GM12878 (cell line): Measurements from ENCODE around the gene GORASP1. TPM values are rescaled to one million over a fixed set of nuclear protein-coding genes. Genes with fewer than 3 reads are reported as not detected.

Experiments
- ATAC-seq: fragments of 200-7000 bp; cut with Tn5 transposase; 3 replicates; pipeline ENCODE4 v1.9.1; 2020; ENCODE audit warnings: mild to moderate bottlenecking, moderate library complexity
- BruUV-seq: library from RNA; stranded (reverse); fragments of 400-500 nt; replicated peaks from 2 replicates; lab custom pipeline; 2021; lab: Mats Ljungman, UMichigan
- CTCF ChIA-PET: fragments of 300-600 bp; sonication (Branson Sonifier 250); formaldehyde crosslinking; extraction: SDS; loops from one replicate; lab custom pipeline; 2021; ENCODE audit warnings: inconsistent platforms; lab: Yijun Ruan, JAX
- POLR2A ChIA-PET: fragments of 350-600 bp; formaldehyde crosslinking; extraction: SDS; loops from one replicate; lab custom pipeline; 2021; ENCODE audit warnings: inconsistent platforms; lab: Charles Lee
- RAD21 ChIA-PET: fragments of 300-600 bp; sonication (Branson Sonifier 250); formaldehyde crosslinking; loops from one replicate; lab custom pipeline; 2023; ENCODE audit warnings: antibody characterized with exemption; ENCODE audit not compliant: unreplicated experiment; lab: Charles Lee
- SMC1A ChIA-PET: fragments of 300-600 bp; sonication (Branson Sonifier 250); formaldehyde crosslinking; loops from one replicate; lab custom pipeline; 2023; ENCODE audit not compliant: unreplicated experiment, uncharacterized antibody; lab: Charles Lee
- DNase-seq: peaks from one replicate; pipeline ENCODE4 v3.0.0-alpha.2; 2011; ENCODE audit warnings: low read depth, low spot score
- FAIRE-seq: peaks from 3 replicates; lab custom pipeline; 2011; peaks lifted over from hg19 to GRCh38; lab: Jason Lieb, UNC
- H2AFZ ChIP-seq: 2 replicates; pipeline ENCODE4 v1.6.0; 2011; ENCODE audit warnings: low read depth, low read length, control low read depth; ENCODE audit not compliant: control insufficient read depth
- H3K27ac ChIP-seq: 2 replicates; pipeline ENCODE4 v1.5.1; 2011; ENCODE audit warnings: control low read depth; ENCODE audit not compliant: control insufficient read depth, insufficient read depth
- H3K27me3 ChIP-seq, 2 experiments: replicated peaks in 1 of 2; 2 replicates each; pipeline versions ENCODE4 v1.6.0 to v1.6.1; 2011; ENCODE audit warnings: low read length in 1 of 2; ENCODE audit not compliant: control insufficient read depth in 2 of 2, insufficient read depth in 2 of 2
- H3K36me3 ChIP-seq, 2 experiments: 2 replicates each; pipeline ENCODE4 v1.5.1; 2011; ENCODE audit warnings: low read length in 1 of 2; ENCODE audit not compliant: control insufficient read depth in 2 of 2, insufficient read depth in 2 of 2
- H3K4me1 ChIP-seq: 2 replicates; pipeline ENCODE4 v1.6.1; 2011; ENCODE audit warnings: mild to moderate bottlenecking, low read length, moderate library complexity, mixed read lengths; ENCODE audit not compliant: control insufficient read depth, insufficient read depth
- H3K4me2 ChIP-seq: 2 replicates; pipeline ENCODE4 v1.6.0; 2011; ENCODE audit warnings: control low read depth; ENCODE audit not compliant: control insufficient read depth, insufficient read depth
- H3K4me3 ChIP-seq: fragments of 200-600 bp; sonication (generic); 2 replicates; pipeline ENCODE4 v1.5.1; 2016
- H3K79me2 ChIP-seq: 2 replicates; pipeline ENCODE4 v1.6.0; 2011; ENCODE audit warnings: low read length; ENCODE audit not compliant: control insufficient read depth, insufficient read depth
- H3K9ac ChIP-seq: 2 replicates; pipeline ENCODE4 v1.8.0; 2011; ENCODE audit warnings: low read length, control low read depth, mixed read lengths; ENCODE audit not compliant: control insufficient read depth, insufficient read depth
- H3K9me3 ChIP-seq: replicated peaks from 3 replicates; pipeline ENCODE4 v1.5.1; 2011; ENCODE audit warnings: mild to moderate bottlenecking, low read length; ENCODE audit not compliant: control insufficient read depth, insufficient read depth
- H4K20me1 ChIP-seq: 2 replicates; pipeline ENCODE4 v1.6.0; 2011; ENCODE audit not compliant: control insufficient read depth, insufficient read depth
- CBX3 ChIP-seq: fragments of 200-600 bp; sonication (generic); IDR thresholded peaks from 2 replicates; pipeline ENCODE4 v1.6.1; 2016; ENCODE audit warnings: low read depth, borderline replicate concordance
- CEBPB ChIP-seq, 2 experiments: fragments of 150-350 bp in 1 of 2; IDR thresholded peaks; 2 replicates each; pipeline ENCODE4 v1.6.1; 2012 to 2014; ENCODE audit warnings: low read depth in 2 of 2, low read length in 2 of 2, borderline replicate concordance in 1 of 2, inconsistent platforms in 1 of 2
- GATAD2B ChIP-seq: fragments of 450-650 bp; conservative IDR thresholded peaks from 2 replicates; pipeline ENCODE4 v1.6.1; 2017; ENCODE audit warnings: low read depth, mild to moderate bottlenecking, moderate library complexity
- HDAC2 ChIP-seq: fragments of 200-600 bp; sonication (generic); IDR thresholded peaks from 2 replicates; pipeline ENCODE4 v1.6.1; 2017
- NFXL1 ChIP-seq: fragments of 450-650 bp; IDR thresholded peaks from 2 replicates; pipeline ENCODE4 v1.6.1; 2017; ENCODE audit warnings: antibody characterized with exemption, mild to moderate bottlenecking, borderline replicate concordance
- RFX5 ChIP-seq: IDR thresholded peaks from 2 replicates; pipeline ENCODE4 v1.6.1; 2011; ENCODE audit warnings: low read depth, low read length, improper control_type of control experiment
- SMAD5 ChIP-seq: IDR thresholded peaks from 2 replicates; pipeline ENCODE4 v1.6.1; 2016; ENCODE audit warnings: antibody characterized with exemption, low read depth
- SP1 ChIP-seq: IDR thresholded peaks from one replicate; pipeline ENCODE4 v1.6.1; 2011; ENCODE audit warnings: low read depth, low read length
- SUZ12 ChIP-seq: fragments of 200-600 bp; sonication (generic); IDR thresholded peaks from one replicate; pipeline ENCODE4 v1.6.1; 2018; ENCODE audit warnings: antibody characterized with exemption, mild to moderate bottlenecking; ENCODE audit not compliant: unreplicated experiment
- ZNF217 ChIP-seq: fragments of 450-650 bp; IDR thresholded peaks from 2 replicates; pipeline ENCODE4 v1.6.1; 2017; ENCODE audit warnings: antibody characterized with exemption, mild to moderate bottlenecking
- WGBS: methylation state at CpG from one replicate; pipeline ENCODE4 v1.1.6; 2016; ENCODE audit warnings: low lambda C conversion rate; ENCODE audit not compliant: insufficient replicate concordance, insufficient coverage; ENCODE audit errors: missing lambda C conversion rate; 5-methylcytosine and 5-hydroxymethylcytosine counted together
- in situ Hi-C: fragments of 300-500 bp; cut with MboI; formaldehyde crosslinking; loops from 9 replicates; pipeline ENCODE4 v1.14.3; 2018; ENCODE audit warnings: mixed read lengths
- intact Hi-C: fragments of 100-400 bp; cut with micrococcal nuclease; formaldehyde crosslinking; loops from one replicate; pipeline ENCODE4 v1.14.2; 2022; ENCODE audit not compliant: unreplicated experiment
- polyA plus RNA-seq, 11 experiments: library from polyadenylated mRNA; depleted of rRNA in 4 of 11; unstranded in 6 of 11; stranded (reverse) in 5 of 11; fragments of >200 nt; fragmentation: Nextera tagmentation in 4 of 11; fragmentation: Illumina TruSeq in 1 of 11; extraction: Ambion mirVana in 4 of 11; extraction: Trizol in 1 of 11; gene quantifications; 1 replicate in 1 of 11; 2 replicates in 10 of 11; pipeline versions ENCODE4 v1.2.1 to v1.2.3, GENCODE V29; 2011 to 2016; ENCODE audit warnings: inconsistent platforms in 2 of 11, missing spikeins in 2 of 11, low read depth in 1 of 11
- total RNA-seq, 4 experiments: library from RNA; depleted of rRNA in 3 of 4; stranded (reverse); fragments of >200 nt in 3 of 4; fragmentation: Illumina TruSeq in 1 of 4; extraction: Trizol in 1 of 4; gene quantifications; 2 replicates each; pipeline versions ENCODE4 v1.2.1 to v1.2.3, GENCODE V29; 2013 to 2021
- TF ChIP-seq, protein P1 (sequence below): fragments of 450-650 bp; IDR thresholded peaks from 2 replicates; pipeline ENCODE4 v1.6.1; 2014; ENCODE audit warnings: mild to moderate bottlenecking
- TF ChIP-seq, protein P2 (sequence below), 3 experiments: IDR thresholded peaks in 2 of 3; conservative IDR thresholded peaks in 1 of 3; 2 replicates each; pipeline ENCODE4 v1.5.1; 2011; ENCODE audit warnings: low read depth in 3 of 3, low read length in 3 of 3, mild to moderate bottlenecking in 3 of 3, control low read depth in 2 of 3, moderate library complexity in 2 of 3, inconsistent platforms in 1 of 3, mixed read lengths in 1 of 3; ENCODE audit not compliant: control insufficient read depth in 2 of 3, insufficient read depth in 1 of 3; ENCODE audit errors: extremely low read depth in 1 of 3
- TF ChIP-seq, protein P3 (sequence below): fragments of 450-650 bp; formaldehyde crosslinking; IDR thresholded peaks from 2 replicates; pipeline ENCODE4 v1.5.0; 2022; ENCODE audit warnings: mild to moderate bottlenecking, missing genetic modification characterization

Gene GORASP1
- total and polyA plus RNA-seq, 10 of the 15 experiments (the other 5 are each of a cell fraction or from before 2014, with no cell fraction given) = 3.6 to 32.7 (median 23.2) TPM

DNA sequence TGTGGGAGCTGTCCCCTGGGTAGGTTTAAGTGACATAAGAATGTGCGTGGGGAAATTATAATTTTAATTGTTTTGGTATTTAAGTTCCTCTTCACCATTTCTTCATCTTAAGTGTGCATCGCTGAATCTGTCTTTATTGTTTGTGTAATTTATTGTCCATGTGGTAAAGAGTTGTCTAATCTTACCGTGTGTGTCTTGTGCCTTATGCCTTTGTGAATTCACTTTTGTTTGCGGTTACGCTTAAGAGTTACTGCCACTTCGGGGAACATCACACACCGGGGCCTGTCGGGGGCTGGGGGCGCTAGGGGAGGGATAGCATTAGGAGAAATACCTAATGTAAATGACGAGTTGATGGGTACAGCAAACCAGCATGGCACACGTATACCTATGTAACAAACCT lies 54.8 kb downstream of the GORASP1 start:
- CTCF ChIA-PET = no interaction called here
- SMC1A ChIA-PET = no interaction called here

More for the DNA sequence above, 54.8 kb downstream of the GORASP1 start:
- Histone ChIP-seq H3K4me2 (peak overlapping the region; percentile 61; the same call in 1 of the 2 replicates), H4K20me1 (no peaks in the 10 kb centered on the region), H3K36me3 (no peaks in the 10 kb centered on the region), H2AFZ (no peak overlapping the region; the same call in 1 of the 2 replicates), H3K4me3 (peak overlapping the region; percentile 80), H3K4me1 (peaks cover 4% of the 10 kb centered on the region), H3K9ac (peak overlapping the region; percentile 84), H3K79me2 (peaks cover 15% of the 10 kb centered on the region), H3K27me3 (no peaks in the 10 kb centered on the region), H3K27ac (no peak overlapping the region), H3K9me3 (no peaks in the 10 kb centered on the region)
- DNase-seq = no peak
- RAD21 ChIA-PET = no interaction called here
- TF ChIP-seq RFX5 (no peak), HDAC2 (no peak), GATAD2B (no peak), SMAD5 (no peak), CBX3 (no peak), NFXL1 (no peak), CEBPB (IDR thresholded peaks at IDR 0.05; ENCODE audit: borderline replicate concordance in 1 of 2, low read depth in 2 of 2, low read length in 2 of 2) (no peak), ZNF217 (no peak), SUZ12 (no peak), SP1 (no peak)
- TF ChIP-seq, protein P1, sequence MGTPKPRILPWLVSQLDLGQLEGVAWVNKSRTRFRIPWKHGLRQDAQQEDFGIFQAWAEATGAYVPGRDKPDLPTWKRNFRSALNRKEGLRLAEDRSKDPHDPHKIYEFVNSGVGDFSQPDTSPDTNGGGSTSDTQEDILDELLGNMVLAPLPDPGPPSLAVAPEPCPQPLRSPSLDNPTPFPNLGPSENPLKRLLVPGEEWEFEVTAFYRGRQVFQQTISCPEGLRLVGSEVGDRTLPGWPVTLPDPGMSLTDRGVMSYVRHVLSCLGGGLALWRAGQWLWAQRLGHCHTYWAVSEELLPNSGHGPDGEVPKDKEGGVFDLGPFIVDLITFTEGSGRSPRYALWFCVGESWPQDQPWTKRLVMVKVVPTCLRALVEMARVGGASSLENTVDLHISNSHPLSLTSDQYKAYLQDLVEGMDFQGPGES = no peak
- TF ChIP-seq, protein P2, sequence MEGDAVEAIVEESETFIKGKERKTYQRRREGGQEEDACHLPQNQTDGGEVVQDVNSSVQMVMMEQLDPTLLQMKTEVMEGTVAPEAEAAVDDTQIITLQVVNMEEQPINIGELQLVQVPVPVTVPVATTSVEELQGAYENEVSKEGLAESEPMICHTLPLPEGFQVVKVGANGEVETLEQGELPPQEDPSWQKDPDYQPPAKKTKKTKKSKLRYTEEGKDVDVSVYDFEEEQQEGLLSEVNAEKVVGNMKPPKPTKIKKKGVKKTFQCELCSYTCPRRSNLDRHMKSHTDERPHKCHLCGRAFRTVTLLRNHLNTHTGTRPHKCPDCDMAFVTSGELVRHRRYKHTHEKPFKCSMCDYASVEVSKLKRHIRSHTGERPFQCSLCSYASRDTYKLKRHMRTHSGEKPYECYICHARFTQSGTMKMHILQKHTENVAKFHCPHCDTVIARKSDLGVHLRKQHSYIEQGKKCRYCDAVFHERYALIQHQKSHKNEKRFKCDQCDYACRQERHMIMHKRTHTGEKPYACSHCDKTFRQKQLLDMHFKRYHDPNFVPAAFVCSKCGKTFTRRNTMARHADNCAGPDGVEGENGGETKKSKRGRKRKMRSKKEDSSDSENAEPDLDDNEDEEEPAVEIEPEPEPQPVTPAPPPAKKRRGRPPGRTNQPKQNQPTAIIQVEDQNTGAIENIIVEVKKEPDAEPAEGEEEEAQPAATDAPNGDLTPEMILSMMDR (IDR thresholded peaks at IDR 0.05 in 2 of 3, conservative IDR thresholded peaks at IDR 0.05 in 1 of 3; ENCODE audit: control insufficient read depth in 2 of 3, extremely low read depth in 1 of 3, insufficient read depth in 1 of 3, low read depth in 3 of 3, low read length in 3 of 3) = no peak
- TF ChIP-seq, protein P3, sequence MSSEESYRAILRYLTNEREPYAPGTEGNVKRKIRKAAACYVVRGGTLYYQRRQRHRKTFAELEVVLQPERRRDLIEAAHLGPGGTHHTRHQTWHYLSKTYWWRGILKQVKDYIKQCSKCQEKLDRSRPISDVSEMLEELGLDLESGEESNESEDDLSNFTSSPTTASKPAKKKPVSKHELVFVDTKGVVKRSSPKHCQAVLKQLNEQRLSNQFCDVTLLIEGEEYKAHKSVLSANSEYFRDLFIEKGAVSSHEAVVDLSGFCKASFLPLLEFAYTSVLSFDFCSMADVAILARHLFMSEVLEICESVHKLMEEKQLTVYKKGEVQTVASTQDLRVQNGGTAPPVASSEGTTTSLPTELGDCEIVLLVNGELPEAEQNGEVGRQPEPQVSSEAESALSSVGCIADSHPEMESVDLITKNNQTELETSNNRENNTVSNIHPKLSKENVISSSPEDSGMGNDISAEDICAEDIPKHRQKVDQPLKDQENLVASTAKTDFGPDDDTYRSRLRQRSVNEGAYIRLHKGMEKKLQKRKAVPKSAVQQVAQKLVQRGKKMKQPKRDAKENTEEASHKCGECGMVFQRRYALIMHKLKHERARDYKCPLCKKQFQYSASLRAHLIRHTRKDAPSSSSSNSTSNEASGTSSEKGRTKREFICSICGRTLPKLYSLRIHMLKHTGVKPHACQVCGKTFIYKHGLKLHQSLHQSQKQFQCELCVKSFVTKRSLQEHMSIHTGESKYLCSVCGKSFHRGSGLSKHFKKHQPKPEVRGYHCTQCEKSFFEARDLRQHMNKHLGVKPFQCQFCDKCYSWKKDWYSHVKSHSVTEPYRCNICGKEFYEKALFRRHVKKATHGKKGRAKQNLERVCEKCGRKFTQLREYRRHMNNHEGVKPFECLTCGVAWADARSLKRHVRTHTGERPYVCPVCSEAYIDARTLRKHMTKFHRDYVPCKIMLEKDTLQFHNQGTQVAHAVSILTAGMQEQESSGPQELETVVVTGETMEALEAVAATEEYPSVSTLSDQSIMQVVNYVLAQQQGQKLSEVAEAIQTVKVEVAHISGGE (CRISPR knock-in tag) = no peak
- POLR2A ChIA-PET = no interaction called here
- in situ Hi-C loops (no loop called here), intact Hi-C loops (no loop called here)
- 1% methylated on average over 11 of the region's 11 CpGs for WGBS
- no peak for ATAC-seq
- BruUV-seq = no TSS peak
- no peak for FAIRE-seq
